GM19238 (cell line): ENCODE data around the gene NR2F1.
"Not testable (repeated sequence)": the region's sequence is repeated elsewhere in the genome, so short reads cannot be mapped to it uniquely, and the experiment has no call there.

Experiments used
- DNase-seq: peaks from one replicate; pipeline ENCODE4 v3.0.0; 2011; ENCODE audit warnings: low spot score; ENCODE audit not compliant: insufficient read length

The NR2F1 gene

GRCh38 chr5:93582677-93583438 is at the start of gene NR2F1:
NR2F1 (plus strand) TSS chr5:93583222; CDS start chr5:93585024, 1,802 bp downstream.
- DNase-seq: no peak

- no peak for DNase-seq
Observed at GRCh38 chr5:93545872-93546271, 37.1 kb upstream of the NR2F1 start.

GRCh38 chr5:93549594-93549993 is 33.4 kb upstream of the NR2F1 start:
- not testable (repeated sequence) for DNase-seq

- DNase-seq: no peak
Observed at GRCh38 chr5:93557021-93557604, 25.9 kb upstream of the NR2F1 start.

- no peak for DNase-seq
Observed at GRCh38 chr5:93566091-93566490, 16.9 kb upstream of the NR2F1 start.

GRCh38 chr5:93567424-93567823 is 15.6 kb upstream of the NR2F1 start:
- DNase-seq: no peak

- DNase-seq: no peak
Observed at GRCh38 chr5:93569300-93570160, 13.5 kb upstream of the NR2F1 start.

- DNase-seq: no peak
Observed at GRCh38 chr5:93570294-93571113, 12.5 kb upstream of the NR2F1 start.

- DNase-seq: no peak
Observed at GRCh38 chr5:93571114-93571949, 11.7 kb upstream of the NR2F1 start.

GRCh38 chr5:93572101-93572607 is 10.9 kb upstream of the NR2F1 start:
- DNase-seq: no peak

- no peak for DNase-seq
Observed at GRCh38 chr5:93572608-93573353, 10.2 kb upstream of the NR2F1 start.

GRCh38 chr5:93573354-93574351 is 9.4 kb upstream of the NR2F1 start:
- DNase-seq: no peak

- no peak for DNase-seq
Observed at GRCh38 chr5:93574491-93575305, 8.3 kb upstream of the NR2F1 start.

- no peak for DNase-seq
Observed at GRCh38 chr5:93575461-93576414, 7.3 kb upstream of the NR2F1 start.

GRCh38 chr5:93576994-93577853 is 5.8 kb upstream of the NR2F1 start:
- DNase-seq: no peak
